Left kidney (tissue), 2 donors: ENCODE data around the gene SPECC1L. TPM values are rescaled to one million over a fixed set of nuclear protein-coding genes. Genes with fewer than 3 reads are reported as not detected.
"Not testable (repeated sequence)": the region's sequence is repeated elsewhere in the genome, so short reads cannot be mapped to it uniquely, and the experiment has no call there.

ENCODE experiments used
- DNase-seq: peaks from one replicate; pipeline ENCODE4 v3.0.0-alpha.2; 2013
- polyA plus RNA-seq: library from polyadenylated mRNA; unstranded; fragments of 120-200 nt; gene quantifications from one replicate; pipeline ENCODE4 v1.2.1, GENCODE V29; 2013; ENCODE audit not compliant: insufficient read length

The SPECC1L gene
- polyA plus RNA-seq, 1 donor = 54.1 TPM

DNA sequence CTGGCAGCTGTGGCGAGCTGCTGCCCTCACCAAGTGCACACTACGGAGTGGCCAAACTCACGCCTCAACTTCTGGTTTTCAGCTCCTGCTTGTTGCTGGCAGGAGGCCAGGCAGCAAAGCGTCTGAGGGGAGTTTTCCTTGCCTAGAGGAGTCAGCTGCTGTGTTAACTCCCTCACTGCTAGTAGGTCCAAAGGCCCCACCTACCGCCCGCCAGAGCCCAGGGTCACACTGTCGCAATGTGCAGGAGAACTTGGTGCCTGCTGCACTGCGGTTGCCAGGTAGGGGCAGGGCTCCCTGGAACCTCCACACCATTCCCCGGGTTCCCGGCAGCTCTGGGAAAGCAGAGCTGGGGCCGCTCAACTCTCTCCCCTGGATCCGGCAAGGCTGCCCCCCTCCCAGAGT lies 25.6 kb upstream of the SPECC1L start, which contains the start of gene GGT5:
GGT5 (minus strand) TSS at position 53 of the 402 bp plus-strand sequence. CDS start 357 bp downstream, outside the sequence.
- not testable (repeated sequence) for DNase-seq

DNA sequence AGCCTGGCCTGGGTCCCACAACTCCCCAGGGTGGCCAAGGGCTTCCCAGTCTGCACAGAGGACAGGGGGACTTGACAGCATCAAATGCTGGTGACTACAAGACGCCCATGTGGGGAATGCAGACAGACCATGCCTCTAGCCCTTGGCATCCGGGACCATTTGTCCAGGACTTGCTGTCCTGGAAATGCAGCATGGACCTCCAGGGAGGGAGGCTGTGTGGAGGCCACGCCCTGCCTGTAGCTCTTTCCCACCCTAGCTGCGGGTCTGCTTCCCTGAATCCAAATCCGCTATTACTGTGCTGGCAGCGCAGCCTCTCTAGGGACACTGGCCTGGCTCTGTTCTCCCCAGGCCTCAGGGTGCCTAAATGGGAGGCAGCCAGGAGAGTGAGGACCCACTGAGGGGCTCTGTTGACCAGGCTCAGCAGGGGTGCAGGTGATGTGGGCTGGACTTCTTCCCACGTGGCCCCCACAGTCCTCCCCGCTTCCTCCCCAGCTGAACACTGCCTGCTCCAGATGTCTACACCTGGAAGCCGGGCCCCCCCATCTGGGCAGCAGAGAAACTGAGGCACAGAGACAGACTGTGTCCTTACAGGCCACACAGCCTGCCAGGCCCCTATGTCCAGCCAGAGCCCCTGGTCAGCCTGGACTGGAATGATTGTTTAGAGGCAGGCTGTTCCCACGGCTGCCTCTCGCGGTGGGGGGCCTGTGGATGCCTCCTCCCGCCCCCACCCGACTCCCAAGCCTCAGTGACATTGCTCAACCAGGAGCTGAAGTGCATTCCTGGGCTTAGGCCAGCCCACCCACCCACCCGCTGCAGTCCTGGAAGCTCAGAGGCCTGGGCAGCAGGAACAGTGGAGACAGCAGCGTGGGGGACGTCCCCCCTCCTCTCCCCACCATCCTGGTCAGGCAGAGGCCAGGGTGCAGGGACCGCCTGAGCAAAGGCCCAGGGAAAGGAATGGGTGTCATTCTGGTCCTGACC lies 24.8 kb upstream of the SPECC1L start:
- DNase-seq = not testable (repeated sequence)

DNA sequence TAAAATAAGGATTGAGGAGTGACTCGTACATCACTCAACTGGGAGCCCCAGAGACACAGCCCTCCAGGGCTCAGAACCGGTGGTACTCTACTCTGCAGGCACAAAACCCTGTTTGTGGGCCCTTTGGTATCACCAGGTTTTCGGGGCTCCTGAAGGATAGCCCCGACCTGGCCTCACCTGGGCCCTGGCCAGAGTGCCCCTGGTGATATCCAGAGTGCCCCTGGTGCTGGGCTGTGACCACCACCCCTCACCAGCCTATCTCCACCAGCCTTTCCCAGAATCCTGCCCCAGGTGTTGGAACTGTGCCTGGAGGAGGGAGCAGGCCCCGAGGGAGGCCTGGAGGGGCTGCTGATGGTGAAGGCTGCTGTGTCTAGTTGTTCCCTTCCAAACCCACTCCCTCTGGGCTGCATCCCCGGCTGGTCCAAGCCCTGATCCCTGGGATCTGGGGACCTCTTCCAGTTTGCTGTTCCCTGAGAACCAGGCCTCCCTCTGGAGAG lies 23.6 kb upstream of the SPECC1L start:
- no peak for DNase-seq

- peak; percentile 68 for DNase-seq
These were observed 22.9 kb upstream of the SPECC1L start for GRCh38 chr22:24247564-24248344.

- not testable (repeated sequence) for DNase-seq
These were observed 22.0 kb upstream of the SPECC1L start for GRCh38 chr22:24248611-24249010.

GRCh38 chr22:24249413-24249812 lies 21.2 kb upstream of the SPECC1L start:
- DNase-seq = not testable (repeated sequence)

GRCh38 chr22:24251286-24251685 lies 19.3 kb upstream of the SPECC1L start:
- not testable (repeated sequence) for DNase-seq

DNA sequence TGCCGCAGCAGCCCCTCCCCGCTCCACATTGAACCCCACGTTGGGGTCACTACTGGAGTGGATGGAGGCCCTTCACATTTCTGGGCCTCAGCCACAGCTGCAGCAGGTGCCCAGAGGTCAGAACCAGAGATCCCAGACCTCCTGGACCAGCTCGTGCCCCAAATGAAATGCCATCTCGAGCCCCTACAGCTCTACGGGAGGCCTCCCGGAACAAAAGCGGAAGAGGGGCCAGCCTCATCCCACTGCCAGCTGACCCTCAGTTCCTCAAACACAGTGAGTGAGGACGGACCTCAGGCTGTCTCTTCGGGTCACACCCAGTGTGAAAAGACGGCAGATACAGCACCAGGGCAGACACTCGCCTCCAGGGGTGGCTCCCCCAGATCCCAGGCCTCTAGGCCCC lies 17.5 kb upstream of the SPECC1L start:
- DNase-seq = not testable (repeated sequence)

DNA sequence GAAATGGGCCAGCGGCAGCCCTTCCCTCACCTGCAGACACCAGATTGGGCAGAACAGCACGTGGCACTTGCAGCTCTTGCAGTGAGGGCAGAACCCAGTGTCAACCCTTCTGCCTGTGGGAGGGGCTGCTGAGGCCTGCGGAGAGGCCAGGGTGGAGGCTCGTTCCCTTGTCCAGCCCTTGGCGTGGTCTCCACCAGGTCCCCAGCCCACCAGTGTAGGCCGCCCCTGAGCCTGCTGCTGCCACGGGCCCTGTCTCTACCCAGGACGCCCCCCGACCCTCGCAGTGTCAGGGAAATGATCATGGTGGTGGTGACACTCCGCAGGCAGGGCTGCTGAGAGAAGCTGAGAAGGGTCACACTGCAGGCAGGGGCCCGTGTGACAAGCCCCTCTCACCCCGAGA lies 14.5 kb upstream of the SPECC1L start:
- DNase-seq = not testable (repeated sequence)

DNA sequence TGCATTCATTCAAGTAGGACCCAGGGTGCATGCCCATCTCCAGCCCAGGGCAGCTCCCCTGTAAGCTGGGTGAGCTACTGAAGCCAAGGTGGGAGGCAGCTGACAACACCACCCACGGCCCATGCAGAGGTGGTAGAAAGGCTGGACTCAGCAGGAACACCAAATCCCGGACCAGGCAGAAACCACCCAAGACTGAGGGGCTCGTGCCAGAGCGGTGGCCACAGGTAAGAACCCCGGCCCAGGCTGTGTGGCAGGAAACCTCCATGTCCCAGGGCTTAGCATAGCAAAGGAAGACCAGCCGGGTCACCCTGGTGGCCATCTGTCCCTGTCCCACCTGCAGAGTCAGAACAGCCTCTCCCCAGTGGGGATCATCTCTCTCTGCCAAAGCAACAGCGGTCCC lies 13.9 kb upstream of the SPECC1L start:
- DNase-seq = not testable (repeated sequence)

GRCh38 chr22:24259459-24259858 lies 11.2 kb upstream of the SPECC1L start:
- DNase-seq = not testable (repeated sequence)

- DNase-seq = not testable (repeated sequence)
These were observed 8.4 kb upstream of the SPECC1L start for GRCh38 chr22:24262185-24262749.

DNA sequence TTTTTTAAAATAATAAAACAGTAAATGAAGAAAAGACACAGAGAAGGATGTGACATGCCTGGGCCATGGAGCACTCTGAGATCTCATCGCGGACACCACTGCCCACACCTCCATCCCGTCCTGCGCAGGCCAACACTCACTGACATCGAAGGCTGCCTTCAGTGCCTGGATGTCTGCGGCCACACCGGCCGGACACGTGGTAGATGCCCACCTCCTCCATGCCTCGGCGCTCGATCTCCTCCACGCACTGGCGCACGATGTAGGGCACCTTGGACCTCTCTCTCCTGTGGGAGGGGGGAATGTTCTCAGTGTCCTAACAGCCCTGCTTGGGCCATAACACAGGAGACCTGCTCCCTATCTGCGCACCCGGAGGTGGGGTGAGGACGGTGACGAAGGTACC lies 7.2 kb upstream of the SPECC1L start:
- not testable (repeated sequence) for DNase-seq

DNA sequence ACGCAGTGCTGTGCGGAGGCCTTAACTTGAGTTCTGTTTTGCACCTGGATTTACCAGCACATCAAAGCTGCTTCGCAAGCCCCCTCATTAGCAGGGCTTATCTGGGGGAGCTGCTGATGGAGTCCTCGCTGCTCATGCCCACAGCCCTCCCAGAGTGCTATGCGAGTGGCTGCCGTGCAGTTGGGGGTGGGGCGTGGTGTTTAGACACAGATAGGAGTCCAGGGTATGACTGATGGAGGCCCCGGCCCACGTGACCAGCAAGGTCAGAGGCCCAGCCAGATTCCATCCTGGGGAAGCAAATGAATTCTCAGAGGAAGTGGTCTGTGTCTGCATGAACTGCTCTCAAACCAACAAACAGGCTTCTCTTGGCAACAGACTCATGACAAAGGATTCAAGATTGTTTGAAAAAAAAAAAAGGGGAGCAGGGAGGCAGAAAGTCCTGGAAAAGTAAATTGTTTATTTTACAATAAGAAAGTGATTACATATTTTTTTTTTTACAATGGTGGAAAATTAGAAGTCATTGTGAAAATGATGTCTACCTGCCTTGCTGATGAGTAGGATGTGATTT lies 6.2 kb upstream of the SPECC1L start:
- not testable (repeated sequence) for DNase-seq

DNA sequence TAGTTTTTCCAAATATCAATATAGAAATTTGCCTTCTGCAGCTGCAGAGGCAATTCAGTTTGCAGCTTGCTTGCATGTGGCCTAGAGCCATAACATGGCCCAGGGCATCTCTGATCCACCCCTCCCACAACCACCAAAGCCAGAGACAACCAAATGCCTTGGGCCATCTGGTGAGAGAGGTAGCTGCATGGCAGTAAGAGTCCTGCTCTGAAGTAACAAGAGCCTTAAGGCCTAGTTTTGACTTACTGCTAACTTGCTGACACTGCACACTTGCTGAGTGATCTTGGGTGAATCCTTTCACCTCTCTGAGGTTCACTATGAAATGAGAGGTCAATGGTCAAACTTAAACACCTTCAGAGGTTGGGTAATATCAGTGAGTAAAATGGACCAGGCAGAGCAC lies 4.9 kb upstream of the SPECC1L start:
- no peak for DNase-seq

DNA sequence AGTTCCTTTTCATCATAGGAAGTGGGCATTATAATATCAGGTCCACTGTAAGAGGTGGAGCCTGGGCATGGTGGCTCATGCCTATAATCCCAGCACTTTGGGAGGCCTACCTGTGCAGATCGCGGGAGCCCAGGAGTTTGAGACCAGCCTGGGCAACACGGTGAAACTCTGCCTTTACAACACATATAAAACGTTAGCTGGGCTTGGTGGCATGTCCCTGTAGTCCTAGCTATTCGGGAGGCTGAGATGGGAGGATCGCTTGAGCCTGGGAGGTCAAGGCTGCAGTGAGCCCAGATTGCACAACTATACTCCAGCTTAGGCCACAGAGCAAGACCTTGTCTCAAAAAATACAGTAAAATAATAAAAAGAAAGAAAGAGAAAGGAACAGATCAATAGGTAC lies 4.1 kb upstream of the SPECC1L start:
- not testable (repeated sequence) for DNase-seq

- DNase-seq = no peak
These were observed 789 bp downstream of the SPECC1L start for GRCh38 chr22:24271386-24271854.

- not testable (repeated sequence) for DNase-seq
These were observed 2.4 kb downstream of the SPECC1L start for GRCh38 chr22:24273031-24273430.

DNA sequence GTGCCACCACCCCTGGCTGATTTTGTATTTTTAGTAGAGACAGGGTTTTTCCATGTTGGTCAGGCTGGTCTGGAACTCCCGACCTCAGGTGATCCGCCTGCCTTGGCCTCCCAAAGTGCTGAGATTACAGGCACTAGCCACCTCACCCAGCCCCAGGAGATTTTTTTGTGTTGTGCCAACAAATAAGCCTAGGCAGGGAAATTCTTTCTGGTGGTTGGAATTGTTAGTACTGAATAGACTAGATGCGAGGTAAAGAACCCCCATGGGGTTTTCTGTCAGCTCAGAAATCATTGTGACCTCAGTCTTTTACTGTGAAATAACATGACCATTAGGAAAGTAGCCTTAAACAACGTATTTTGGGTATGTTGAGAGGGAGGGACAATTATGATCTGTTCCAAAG lies 3.3 kb downstream of the SPECC1L start:
- not testable (repeated sequence) for DNase-seq

GRCh38 chr22:24274696-24275405 lies 4.2 kb downstream of the SPECC1L start:
- DNase-seq = not testable (repeated sequence)

GRCh38 chr22:24280363-24280762 lies 9.7 kb downstream of the SPECC1L start:
- DNase-seq = not testable (repeated sequence)
